ENCODE measurements around the gene C11orf87.

DNA sequence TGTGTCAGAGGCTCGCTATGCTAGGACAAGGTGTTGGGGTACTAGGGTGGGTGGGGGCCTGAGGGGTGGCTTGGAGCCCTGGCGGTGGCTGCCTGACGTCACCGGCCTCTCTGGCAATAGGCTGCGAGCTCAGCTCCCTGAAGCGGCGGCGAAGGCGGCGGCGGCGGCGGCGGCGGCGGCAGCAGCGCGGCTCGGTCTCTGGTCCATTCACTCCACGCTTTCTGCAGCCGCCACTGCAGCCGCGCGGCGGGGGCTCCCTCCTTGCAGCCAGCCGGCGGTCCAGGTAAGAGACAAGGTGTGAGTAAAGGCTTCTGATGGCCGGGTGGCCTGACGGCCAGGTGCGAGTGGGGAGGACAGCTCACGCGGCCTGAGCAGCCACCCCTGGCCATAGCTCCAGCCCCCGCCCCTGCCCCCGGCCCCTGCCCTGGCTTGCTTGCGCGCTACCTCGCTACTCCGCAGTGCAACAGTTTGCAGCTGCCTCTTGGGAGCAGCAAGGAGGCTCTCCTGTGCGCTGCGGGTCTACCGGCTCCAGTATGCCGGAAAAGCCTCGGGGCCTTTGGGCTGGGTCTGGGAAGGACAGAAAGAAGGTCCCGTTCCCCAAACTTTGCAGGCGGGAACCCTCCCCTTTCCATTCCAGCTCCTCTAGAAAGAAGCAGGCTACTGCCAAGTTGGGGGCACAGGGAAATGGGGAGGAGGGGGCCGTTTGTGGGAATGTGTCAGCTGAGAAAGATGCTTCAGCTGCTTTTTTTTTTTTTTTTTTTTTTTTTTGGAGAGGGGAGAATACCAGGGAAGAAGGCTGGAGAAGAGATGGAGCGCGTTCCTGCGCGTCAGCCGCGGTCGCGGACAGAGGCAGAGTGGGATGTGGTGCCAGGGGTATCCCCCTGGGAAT lies at the start of gene C11orf87:
- TF ChIP-seq, protein P1, sequence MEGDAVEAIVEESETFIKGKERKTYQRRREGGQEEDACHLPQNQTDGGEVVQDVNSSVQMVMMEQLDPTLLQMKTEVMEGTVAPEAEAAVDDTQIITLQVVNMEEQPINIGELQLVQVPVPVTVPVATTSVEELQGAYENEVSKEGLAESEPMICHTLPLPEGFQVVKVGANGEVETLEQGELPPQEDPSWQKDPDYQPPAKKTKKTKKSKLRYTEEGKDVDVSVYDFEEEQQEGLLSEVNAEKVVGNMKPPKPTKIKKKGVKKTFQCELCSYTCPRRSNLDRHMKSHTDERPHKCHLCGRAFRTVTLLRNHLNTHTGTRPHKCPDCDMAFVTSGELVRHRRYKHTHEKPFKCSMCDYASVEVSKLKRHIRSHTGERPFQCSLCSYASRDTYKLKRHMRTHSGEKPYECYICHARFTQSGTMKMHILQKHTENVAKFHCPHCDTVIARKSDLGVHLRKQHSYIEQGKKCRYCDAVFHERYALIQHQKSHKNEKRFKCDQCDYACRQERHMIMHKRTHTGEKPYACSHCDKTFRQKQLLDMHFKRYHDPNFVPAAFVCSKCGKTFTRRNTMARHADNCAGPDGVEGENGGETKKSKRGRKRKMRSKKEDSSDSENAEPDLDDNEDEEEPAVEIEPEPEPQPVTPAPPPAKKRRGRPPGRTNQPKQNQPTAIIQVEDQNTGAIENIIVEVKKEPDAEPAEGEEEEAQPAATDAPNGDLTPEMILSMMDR (IDR thresholded peaks at IDR 0.05): no peak
- no peak for TF ChIP-seq POLR2AphosphoS5 (IDR thresholded peaks at IDR 0.05)
- no peak for TF ChIP-seq POLR2A (IDR thresholded peaks at IDR 0.05)
- no peak for TF ChIP-seq EP300 (IDR thresholded peaks at IDR 0.05)
